GM12878 (cell line): ENCODE results near the gene EYS. TPM values are rescaled to one million over a fixed set of nuclear protein-coding genes. Genes with fewer than 3 reads are reported as not detected.

Source experiments
- ATAC-seq: fragments of 200-7000 bp; cut with Tn5 transposase; 3 replicates; pipeline ENCODE4 v1.9.1; 2020; ENCODE audit warnings: mild to moderate bottlenecking, moderate library complexity
- BruUV-seq: library from RNA; stranded (reverse); fragments of 400-500 nt; replicated peaks from 2 replicates; lab custom pipeline; 2021; lab: Mats Ljungman, UMichigan
- CTCF ChIA-PET: fragments of 300-600 bp; sonication (Branson Sonifier 250); formaldehyde crosslinking; extraction: SDS; loops from one replicate; lab custom pipeline; 2021; ENCODE audit warnings: inconsistent platforms; lab: Yijun Ruan, JAX
- POLR2A ChIA-PET: fragments of 350-600 bp; formaldehyde crosslinking; extraction: SDS; loops from one replicate; lab custom pipeline; 2021; ENCODE audit warnings: inconsistent platforms; lab: Charles Lee
- RAD21 ChIA-PET: fragments of 300-600 bp; sonication (Branson Sonifier 250); formaldehyde crosslinking; loops from one replicate; lab custom pipeline; 2023; ENCODE audit warnings: antibody characterized with exemption; ENCODE audit not compliant: unreplicated experiment; lab: Charles Lee
- SMC1A ChIA-PET: fragments of 300-600 bp; sonication (Branson Sonifier 250); formaldehyde crosslinking; loops from one replicate; lab custom pipeline; 2023; ENCODE audit not compliant: unreplicated experiment, uncharacterized antibody; lab: Charles Lee
- DNase-seq: peaks from one replicate; pipeline ENCODE4 v3.0.0-alpha.2; 2011; ENCODE audit warnings: low read depth, low spot score
- FAIRE-seq: peaks from 3 replicates; lab custom pipeline; 2011; peaks lifted over from hg19 to GRCh38; lab: Jason Lieb, UNC
- H2AFZ ChIP-seq: 2 replicates; pipeline ENCODE4 v1.6.0; 2011; ENCODE audit warnings: low read depth, low read length, control low read depth; ENCODE audit not compliant: control insufficient read depth
- H3K27ac ChIP-seq: 2 replicates; pipeline ENCODE4 v1.5.1; 2011; ENCODE audit warnings: control low read depth; ENCODE audit not compliant: control insufficient read depth, insufficient read depth
- H3K27me3 ChIP-seq, 2 experiments: replicated peaks in 1 of 2; 2 replicates each; pipeline versions ENCODE4 v1.6.0 to v1.6.1; 2011; ENCODE audit warnings: low read length in 1 of 2; ENCODE audit not compliant: control insufficient read depth in 2 of 2, insufficient read depth in 2 of 2
- H3K36me3 ChIP-seq, 2 experiments: 2 replicates each; pipeline ENCODE4 v1.5.1; 2011; ENCODE audit warnings: low read length in 1 of 2; ENCODE audit not compliant: control insufficient read depth in 2 of 2, insufficient read depth in 2 of 2
- H3K4me1 ChIP-seq: 2 replicates; pipeline ENCODE4 v1.6.1; 2011; ENCODE audit warnings: mild to moderate bottlenecking, low read length, moderate library complexity, mixed read lengths; ENCODE audit not compliant: control insufficient read depth, insufficient read depth
- H3K4me2 ChIP-seq: 2 replicates; pipeline ENCODE4 v1.6.0; 2011; ENCODE audit warnings: control low read depth; ENCODE audit not compliant: control insufficient read depth, insufficient read depth
- H3K4me3 ChIP-seq: fragments of 200-600 bp; sonication (generic); 2 replicates; pipeline ENCODE4 v1.5.1; 2016
- H3K79me2 ChIP-seq: 2 replicates; pipeline ENCODE4 v1.6.0; 2011; ENCODE audit warnings: low read length; ENCODE audit not compliant: control insufficient read depth, insufficient read depth
- H3K9ac ChIP-seq: 2 replicates; pipeline ENCODE4 v1.8.0; 2011; ENCODE audit warnings: low read length, control low read depth, mixed read lengths; ENCODE audit not compliant: control insufficient read depth, insufficient read depth
- H3K9me3 ChIP-seq: replicated peaks from 3 replicates; pipeline ENCODE4 v1.5.1; 2011; ENCODE audit warnings: mild to moderate bottlenecking, low read length; ENCODE audit not compliant: control insufficient read depth, insufficient read depth
- H4K20me1 ChIP-seq: 2 replicates; pipeline ENCODE4 v1.6.0; 2011; ENCODE audit not compliant: control insufficient read depth, insufficient read depth
- BCL3 ChIP-seq: IDR thresholded peaks from 2 replicates; pipeline ENCODE4 v1.6.1; 2011; ENCODE audit warnings: borderline replicate concordance, low read depth, mild to moderate bottlenecking, moderate library complexity, low read length; ENCODE audit not compliant: insufficient read depth, poor library complexity, severe bottlenecking
- CEBPB ChIP-seq, 2 experiments: fragments of 150-350 bp in 1 of 2; IDR thresholded peaks; 2 replicates each; pipeline ENCODE4 v1.6.1; 2012 to 2014; ENCODE audit warnings: low read depth in 2 of 2, low read length in 2 of 2, borderline replicate concordance in 1 of 2, inconsistent platforms in 1 of 2
- EED ChIP-seq: sonication (generic); IDR thresholded peaks from 2 replicates; pipeline ENCODE4 v1.6.1; 2016; ENCODE audit warnings: antibody characterized with exemption, low read depth
- GABPA ChIP-seq: IDR thresholded peaks from 2 replicates; pipeline ENCODE4 v1.6.1; 2014; ENCODE audit warnings: antibody characterized with exemption, low read depth, mild to moderate bottlenecking, inconsistent platforms
- IKZF2 ChIP-seq, 2 experiments: fragments of 450-650 bp; IDR thresholded peaks; 2 replicates each; pipeline ENCODE4 v1.6.1; 2017; ENCODE audit warnings: mild to moderate bottlenecking in 2 of 2, moderate library complexity in 2 of 2
- MXI1 ChIP-seq: fragments of 150-350 bp; IDR thresholded peaks from 2 replicates; pipeline ENCODE4 v1.6.1; 2011; ENCODE audit warnings: low read depth, mild to moderate bottlenecking, inconsistent platforms, low read length, improper control_type of control experiment
- NR2C2 ChIP-seq: IDR thresholded peaks from 2 replicates; pipeline ENCODE4 v1.6.1; 2011; ENCODE audit warnings: borderline replicate concordance, low read depth; ENCODE audit not compliant: control insufficient read depth, insufficient read length
- PML ChIP-seq: IDR thresholded peaks from 2 replicates; pipeline ENCODE4 v1.6.1; 2012; ENCODE audit warnings: low read length, inconsistent platforms
- POLR2AphosphoS2 ChIP-seq: IDR thresholded peaks from 2 replicates; pipeline ENCODE4 v1.6.1; 2011; ENCODE audit warnings: low read depth, mild to moderate bottlenecking, low read length, improper control_type of control experiment, moderate library complexity
- RAD51 ChIP-seq: fragments of 450-650 bp; IDR thresholded peaks from 2 replicates; pipeline ENCODE4 v1.6.1; 2016; ENCODE audit warnings: moderate library complexity, mild to moderate bottlenecking, inconsistent platforms
- SUPT20H ChIP-seq: IDR thresholded peaks from 2 replicates; pipeline ENCODE4 v1.6.1; 2011; ENCODE audit warnings: low read depth, mild to moderate bottlenecking, low read length, moderate library complexity, borderline replicate concordance; ENCODE audit not compliant: control insufficient read depth
- TCF3 ChIP-seq: IDR thresholded peaks from 2 replicates; pipeline ENCODE4 v1.6.1; 2012; ENCODE audit warnings: low read depth, mild to moderate bottlenecking, low read length, borderline replicate concordance; ENCODE audit not compliant: insufficient read depth
- WGBS: methylation state at CpG from one replicate; pipeline ENCODE4 v1.1.6; 2016; ENCODE audit warnings: low lambda C conversion rate; ENCODE audit not compliant: insufficient replicate concordance, insufficient coverage; ENCODE audit errors: missing lambda C conversion rate; 5-methylcytosine and 5-hydroxymethylcytosine counted together
- in situ Hi-C: fragments of 300-500 bp; cut with MboI; formaldehyde crosslinking; loops from 9 replicates; pipeline ENCODE4 v1.14.3; 2018; ENCODE audit warnings: mixed read lengths
- intact Hi-C: fragments of 100-400 bp; cut with micrococcal nuclease; formaldehyde crosslinking; loops from one replicate; pipeline ENCODE4 v1.14.2; 2022; ENCODE audit not compliant: unreplicated experiment
- polyA plus RNA-seq, 11 experiments: library from polyadenylated mRNA; depleted of rRNA in 4 of 11; unstranded in 6 of 11; stranded (reverse) in 5 of 11; fragments of >200 nt; fragmentation: Nextera tagmentation in 4 of 11; fragmentation: Illumina TruSeq in 1 of 11; extraction: Ambion mirVana in 4 of 11; extraction: Trizol in 1 of 11; gene quantifications; 1 replicate in 1 of 11; 2 replicates in 10 of 11; pipeline versions ENCODE4 v1.2.1 to v1.2.3, GENCODE V29; 2011 to 2016; ENCODE audit warnings: inconsistent platforms in 2 of 11, missing spikeins in 2 of 11, low read depth in 1 of 11
- total RNA-seq, 4 experiments: library from RNA; depleted of rRNA in 3 of 4; stranded (reverse); fragments of >200 nt in 3 of 4; fragmentation: Illumina TruSeq in 1 of 4; extraction: Trizol in 1 of 4; gene quantifications; 2 replicates each; pipeline versions ENCODE4 v1.2.1 to v1.2.3, GENCODE V29; 2013 to 2021
- TF ChIP-seq, protein P1 (sequence below): fragments of 450-650 bp; IDR thresholded peaks from 2 replicates; pipeline ENCODE4 v1.6.1; 2016; ENCODE audit warnings: mild to moderate bottlenecking, moderate library complexity, borderline replicate concordance

Gene EYS
- total and polyA plus RNA-seq, 10 of the 15 experiments (the other 5 are each of a cell fraction or from before 2014, with no cell fraction given): under 0.01 to 0.14 (median 0.02) TPM; not detected in 1

- no peaks in the 10 kb centered on the region for H3K79me2 ChIP-seq
- intact Hi-C loops: loop anchor here (2.0 kb wide), 1 partner anchor 34 kb away; no protein-coding TSS in a partner anchor
- H3K27me3 ChIP-seq: no peaks in the 10 kb centered on the region
- H3K4me2 ChIP-seq: peak overlapping the region; percentile 34; the same call in 1 of the 2 replicates
- ChIA-PET POLR2A (interaction anchor here (1.6 kb wide), 1 partner anchor 10 kb away, joined by 4 read pairs; no protein-coding TSS in a partner anchor), SMC1A (interaction anchor here (1.0 to 2.6 kb wide), 6 partner anchors 10 to 65 kb away, joined by 3 to 17 read pairs (median 4); no protein-coding TSS in a partner anchor), RAD21 (interaction anchor here (1.0 to 2.2 kb wide), 5 partner anchors 10 to 201 kb away, joined by 3 to 6 read pairs (median 3); no protein-coding TSS in a partner anchor), CTCF (interaction anchor here (0.6 to 1.7 kb wide), 6 partner anchors 10 to 487 kb away, joined by 3 to 9 read pairs (median 4); no protein-coding TSS in a partner anchor)
- no TSS peak for BruUV-seq
- no peak overlapping the region for H3K4me3 ChIP-seq
- H3K4me1 ChIP-seq: peaks cover 18% of the 10 kb centered on the region
- H3K27ac ChIP-seq: peak overlapping the region; percentile 50; the same call in 1 of the 2 replicates
- FAIRE-seq: peak; percentile 64
- H3K9me3 ChIP-seq: no peaks in the 10 kb centered on the region; the same call in 2 of the 3 replicates
- no peak overlapping the region for H3K9ac ChIP-seq
- H2AFZ ChIP-seq: peak overlapping the region; percentile 29
- H4K20me1 ChIP-seq: no peaks in the 10 kb centered on the region
- no peaks in the 10 kb centered on the region for H3K36me3 ChIP-seq
- peak; percentile 96 for ATAC-seq
- DNase-seq: peak; percentile 79
- 0% methylated on average over 2 of the region's 2 CpGs for WGBS
- in situ Hi-C loops: no loop called here
- TF ChIP-seq, protein P1, sequence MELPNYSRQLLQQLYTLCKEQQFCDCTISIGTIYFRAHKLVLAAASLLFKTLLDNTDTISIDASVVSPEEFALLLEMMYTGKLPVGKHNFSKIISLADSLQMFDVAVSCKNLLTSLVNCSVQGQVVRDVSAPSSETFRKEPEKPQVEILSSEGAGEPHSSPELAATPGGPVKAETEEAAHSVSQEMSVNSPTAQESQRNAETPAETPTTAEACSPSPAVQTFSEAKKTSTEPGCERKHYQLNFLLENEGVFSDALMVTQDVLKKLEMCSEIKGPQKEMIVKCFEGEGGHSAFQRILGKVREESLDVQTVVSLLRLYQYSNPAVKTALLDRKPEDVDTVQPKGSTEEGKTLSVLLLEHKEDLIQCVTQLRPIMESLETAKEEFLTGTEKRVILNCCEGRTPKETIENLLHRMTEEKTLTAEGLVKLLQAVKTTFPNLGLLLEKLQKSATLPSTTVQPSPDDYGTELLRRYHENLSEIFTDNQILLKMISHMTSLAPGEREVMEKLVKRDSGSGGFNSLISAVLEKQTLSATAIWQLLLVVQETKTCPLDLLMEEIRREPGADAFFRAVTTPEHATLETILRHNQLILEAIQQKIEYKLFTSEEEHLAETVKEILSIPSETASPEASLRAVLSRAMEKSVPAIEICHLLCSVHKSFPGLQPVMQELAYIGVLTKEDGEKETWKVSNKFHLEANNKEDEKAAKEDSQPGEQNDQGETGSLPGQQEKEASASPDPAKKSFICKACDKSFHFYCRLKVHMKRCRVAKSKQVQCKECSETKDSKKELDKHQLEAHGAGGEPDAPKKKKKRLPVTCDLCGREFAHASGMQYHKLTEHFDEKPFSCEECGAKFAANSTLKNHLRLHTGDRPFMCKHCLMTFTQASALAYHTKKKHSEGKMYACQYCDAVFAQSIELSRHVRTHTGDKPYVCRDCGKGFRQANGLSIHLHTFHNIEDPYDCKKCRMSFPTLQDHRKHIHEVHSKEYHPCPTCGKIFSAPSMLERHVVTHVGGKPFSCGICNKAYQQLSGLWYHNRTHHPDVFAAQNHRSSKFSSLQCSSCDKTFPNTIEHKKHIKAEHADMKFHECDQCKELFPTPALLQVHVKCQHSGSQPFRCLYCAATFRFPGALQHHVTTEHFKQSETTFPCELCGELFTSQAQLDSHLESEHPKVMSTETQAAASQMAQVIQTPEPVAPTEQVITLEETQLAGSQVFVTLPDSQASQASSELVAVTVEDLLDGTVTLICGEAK: no peak
- TF ChIP-seq MXI1: peak; percentile 49; the same call in 1 of the 2 replicates
- peak; percentile 88 for TF ChIP-seq BCL3
- TF ChIP-seq GABPA: peak; percentile 62; the same call in 1 of the 2 replicates
- TF ChIP-seq POLR2AphosphoS2: no peak
- TF ChIP-seq SUPT20H: no peak
- TF ChIP-seq TCF3: no peak
- peak; percentile 74 for TF ChIP-seq PML
- TF ChIP-seq CEBPB (IDR thresholded peaks at IDR 0.05; ENCODE audit: borderline replicate concordance in 1 of 2, low read depth in 2 of 2, low read length in 2 of 2): 0 out of 4 replicates have a peak, but pooled peaks of 1 of the 2 experiments have one; percentile 22
- TF ChIP-seq IKZF2 (IDR thresholded peaks at IDR 0.05): peak; percentile 95 to 97
- TF ChIP-seq NR2C2: no peak
- peak; percentile 91 for TF ChIP-seq RAD51
- TF ChIP-seq EED: peak; percentile 44
Measured at GRCh38 chr6:64266351-64266821, 1440.6 kb downstream of the EYS start.
